ENCODE data around the gene MGLL.

GRCh38 chr3:127860211-127860696 is 37.9 kb upstream of the MGLL start:
- TF ChIP-seq, protein P1, sequence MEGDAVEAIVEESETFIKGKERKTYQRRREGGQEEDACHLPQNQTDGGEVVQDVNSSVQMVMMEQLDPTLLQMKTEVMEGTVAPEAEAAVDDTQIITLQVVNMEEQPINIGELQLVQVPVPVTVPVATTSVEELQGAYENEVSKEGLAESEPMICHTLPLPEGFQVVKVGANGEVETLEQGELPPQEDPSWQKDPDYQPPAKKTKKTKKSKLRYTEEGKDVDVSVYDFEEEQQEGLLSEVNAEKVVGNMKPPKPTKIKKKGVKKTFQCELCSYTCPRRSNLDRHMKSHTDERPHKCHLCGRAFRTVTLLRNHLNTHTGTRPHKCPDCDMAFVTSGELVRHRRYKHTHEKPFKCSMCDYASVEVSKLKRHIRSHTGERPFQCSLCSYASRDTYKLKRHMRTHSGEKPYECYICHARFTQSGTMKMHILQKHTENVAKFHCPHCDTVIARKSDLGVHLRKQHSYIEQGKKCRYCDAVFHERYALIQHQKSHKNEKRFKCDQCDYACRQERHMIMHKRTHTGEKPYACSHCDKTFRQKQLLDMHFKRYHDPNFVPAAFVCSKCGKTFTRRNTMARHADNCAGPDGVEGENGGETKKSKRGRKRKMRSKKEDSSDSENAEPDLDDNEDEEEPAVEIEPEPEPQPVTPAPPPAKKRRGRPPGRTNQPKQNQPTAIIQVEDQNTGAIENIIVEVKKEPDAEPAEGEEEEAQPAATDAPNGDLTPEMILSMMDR (IDR thresholded peaks at IDR 0.05), result no peak
- no peak for TF ChIP-seq EZH2 (IDR thresholded peaks at IDR 0.05; ENCODE audit: borderline replicate concordance, insufficient read depth, low read depth, low read length, poor library complexity, severe bottlenecking)
